Panc1 (cell line): ENCODE results near the gene PPM1M. TPM values are rescaled to one million over a fixed set of nuclear protein-coding genes. Genes with fewer than 3 reads are reported as not detected.

Experiments
- ATAC-seq: fragments of 200-7000 bp; cut with Tn5 transposase; 2 replicates; pipeline ENCODE4 v1.9.1; 2020; ENCODE audit warnings: mild to moderate bottlenecking, moderate library complexity
- BruUV-seq: library from RNA; stranded (reverse); fragments of 400-500 nt; replicated peaks from 2 replicates; lab custom pipeline; 2021; lab: Mats Ljungman, UMichigan
- CTCF ChIA-PET: fragments of 300-600 bp; sonication (Branson Sonifier 250); formaldehyde crosslinking; loops from one replicate; lab custom pipeline; 2022; ENCODE audit warnings: antibody characterized with exemption; lab: Charles Lee
- POLR2A ChIA-PET: fragments of 300-600 bp; sonication (Branson Sonifier 250); formaldehyde crosslinking; loops from one replicate; lab custom pipeline; 2022; ENCODE audit warnings: antibody characterized with exemption; lab: Charles Lee
- DNase-seq: peaks from one replicate; pipeline ENCODE4 v3.0.0-alpha.2; 2010; ENCODE audit warnings: low read depth, low spot score
- H3K27ac ChIP-seq: 2 replicates; pipeline ENCODE4 v1.5.1; 2011; ENCODE audit warnings: mild to moderate bottlenecking, low read length, inconsistent platforms
- H3K27me3 ChIP-seq: fragments of 200-500 bp; sonication (Bioruptor generic); 2 replicates; pipeline ENCODE4 v1.6.0; 2014; ENCODE audit warnings: low read length, inconsistent platforms; ENCODE audit not compliant: control insufficient read depth, insufficient read depth
- H3K36me3 ChIP-seq: fragments of 200-500 bp; sonication (Bioruptor generic); 2 replicates; pipeline ENCODE4 v1.5.1; 2014; ENCODE audit warnings: inconsistent platforms, mild to moderate bottlenecking, low read length, moderate library complexity; ENCODE audit not compliant: control insufficient read depth, insufficient read depth
- H3K4me1 ChIP-seq: 2 replicates; pipeline ENCODE4 v1.5.1; 2011; ENCODE audit warnings: inconsistent platforms, mild to moderate bottlenecking, low read length, moderate library complexity; ENCODE audit not compliant: control insufficient read depth, insufficient read depth
- H3K4me3 ChIP-seq, 2 experiments: 2 replicates each; pipeline ENCODE4 v1.5.1; 2011 to 2012; ENCODE audit warnings: low read depth in 2 of 2, low read length in 2 of 2, mild to moderate bottlenecking in 2 of 2, inconsistent platforms in 1 of 2, moderate library complexity in 1 of 2
- H3K9me3 ChIP-seq: fragments of 200-500 bp; sonication (Bioruptor generic); 2 replicates; pipeline ENCODE4 v1.5.1; 2014; ENCODE audit warnings: low read depth, mild to moderate bottlenecking, inconsistent platforms, low read length, moderate library complexity; ENCODE audit not compliant: control insufficient read depth, insufficient read depth
- POLR2AphosphoS5 ChIP-seq: IDR thresholded peaks from 2 replicates; pipeline ENCODE4 v1.6.1; 2012; ENCODE audit warnings: mild to moderate bottlenecking, low read depth, low read length, moderate library complexity
- SIN3A ChIP-seq: IDR thresholded peaks from 2 replicates; pipeline ENCODE4 v1.6.1; 2012; ENCODE audit warnings: low read depth, mild to moderate bottlenecking, low read length, moderate library complexity, borderline replicate concordance; ENCODE audit not compliant: insufficient read depth
- TCF7L2 ChIP-seq: IDR thresholded peaks from 2 replicates; pipeline ENCODE4 v1.6.1; 2011; ENCODE audit warnings: mild to moderate bottlenecking, low read depth, low read length, inconsistent platforms
- in situ Hi-C: cut with HindIII; loops from 2 replicates; pipeline ENCODE4 v1.10.0; 2016; ENCODE audit warnings: low sequenced_read_pairs, low pct_unique_long_range_greater_than_20kb
- intact Hi-C: fragments of 100-400 bp; cut with micrococcal nuclease; formaldehyde crosslinking; loops from one replicate; pipeline ENCODE4 v1.10.0; 2022; ENCODE audit not compliant: unreplicated experiment
- total RNA-seq: library from RNA; stranded (reverse); gene quantifications from one replicate; pipeline ENCODE4 v1.2.1, GENCODE V29; 2021; ENCODE audit not compliant: unreplicated experiment
- TF ChIP-seq, protein P1 (sequence below): fragments of 450-650 bp; IDR thresholded peaks from 2 replicates; pipeline ENCODE4 v1.5.1; 2017; ENCODE audit warnings: mild to moderate bottlenecking
- TF ChIP-seq, protein P2 (sequence below), 2 experiments: IDR thresholded peaks; 2 replicates each; pipeline ENCODE4 v1.6.1; 2011 to 2012; ENCODE audit warnings: low read depth in 2 of 2, control low read depth in 1 of 2, low read length in 1 of 2, mild to moderate bottlenecking in 1 of 2, moderate library complexity in 1 of 2; ENCODE audit not compliant: insufficient read depth in 1 of 2

Gene PPM1M
- total RNA-seq, 1 experiment from 2014 or later = 9.7 TPM

DNA sequence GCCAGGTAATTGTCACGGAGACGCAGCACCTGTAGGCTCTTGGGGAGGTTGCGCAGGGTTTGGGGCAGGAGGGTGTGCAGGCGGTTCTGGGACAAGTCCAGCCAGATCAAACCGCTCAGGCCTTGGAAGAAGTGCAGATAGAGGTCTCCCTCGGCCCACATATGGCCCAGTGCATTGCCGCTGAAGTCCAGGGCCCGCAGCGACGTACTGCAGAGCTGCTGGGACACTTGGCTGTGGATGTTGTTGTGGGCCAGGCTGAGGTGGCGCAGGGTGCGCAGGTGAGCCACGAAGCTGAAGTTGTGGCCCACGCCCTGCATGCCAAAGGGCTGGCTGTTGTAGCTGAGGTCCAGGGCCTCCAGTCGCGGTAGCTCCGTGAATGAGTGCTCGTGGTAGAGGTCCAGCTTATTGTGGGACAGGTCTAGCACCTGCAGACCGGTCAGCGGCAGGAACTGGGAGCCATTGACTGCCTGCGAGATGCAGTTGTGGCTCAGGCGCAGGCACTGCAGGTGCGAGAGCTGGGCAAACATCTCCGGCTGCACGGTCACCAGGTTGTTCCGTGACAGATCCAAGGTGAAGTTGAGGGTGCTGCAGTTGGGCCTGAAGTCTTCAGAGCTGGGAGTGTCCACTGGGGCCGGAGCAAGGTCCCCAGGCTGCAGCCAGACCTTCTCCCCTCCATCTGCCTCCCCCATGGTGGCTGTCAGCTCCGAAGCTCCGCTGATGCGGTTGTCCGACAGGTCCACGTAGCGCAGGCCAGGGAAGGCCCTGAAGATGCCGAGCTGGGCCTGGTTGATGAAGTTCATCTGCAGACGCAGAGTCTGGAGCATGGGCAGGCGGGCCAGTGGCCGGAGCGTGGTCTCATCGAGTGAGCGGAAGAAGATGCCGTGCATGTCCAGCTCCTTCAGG, 23.0 kb upstream of the PPM1M start:
- no TSS peak for BruUV-seq
- TF ChIP-seq POLR2AphosphoS5 (no peak), TCF7L2 (no peak), SIN3A (no peak)
- TF ChIP-seq, protein P1, sequence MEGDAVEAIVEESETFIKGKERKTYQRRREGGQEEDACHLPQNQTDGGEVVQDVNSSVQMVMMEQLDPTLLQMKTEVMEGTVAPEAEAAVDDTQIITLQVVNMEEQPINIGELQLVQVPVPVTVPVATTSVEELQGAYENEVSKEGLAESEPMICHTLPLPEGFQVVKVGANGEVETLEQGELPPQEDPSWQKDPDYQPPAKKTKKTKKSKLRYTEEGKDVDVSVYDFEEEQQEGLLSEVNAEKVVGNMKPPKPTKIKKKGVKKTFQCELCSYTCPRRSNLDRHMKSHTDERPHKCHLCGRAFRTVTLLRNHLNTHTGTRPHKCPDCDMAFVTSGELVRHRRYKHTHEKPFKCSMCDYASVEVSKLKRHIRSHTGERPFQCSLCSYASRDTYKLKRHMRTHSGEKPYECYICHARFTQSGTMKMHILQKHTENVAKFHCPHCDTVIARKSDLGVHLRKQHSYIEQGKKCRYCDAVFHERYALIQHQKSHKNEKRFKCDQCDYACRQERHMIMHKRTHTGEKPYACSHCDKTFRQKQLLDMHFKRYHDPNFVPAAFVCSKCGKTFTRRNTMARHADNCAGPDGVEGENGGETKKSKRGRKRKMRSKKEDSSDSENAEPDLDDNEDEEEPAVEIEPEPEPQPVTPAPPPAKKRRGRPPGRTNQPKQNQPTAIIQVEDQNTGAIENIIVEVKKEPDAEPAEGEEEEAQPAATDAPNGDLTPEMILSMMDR = no peak
- TF ChIP-seq, protein P2, sequence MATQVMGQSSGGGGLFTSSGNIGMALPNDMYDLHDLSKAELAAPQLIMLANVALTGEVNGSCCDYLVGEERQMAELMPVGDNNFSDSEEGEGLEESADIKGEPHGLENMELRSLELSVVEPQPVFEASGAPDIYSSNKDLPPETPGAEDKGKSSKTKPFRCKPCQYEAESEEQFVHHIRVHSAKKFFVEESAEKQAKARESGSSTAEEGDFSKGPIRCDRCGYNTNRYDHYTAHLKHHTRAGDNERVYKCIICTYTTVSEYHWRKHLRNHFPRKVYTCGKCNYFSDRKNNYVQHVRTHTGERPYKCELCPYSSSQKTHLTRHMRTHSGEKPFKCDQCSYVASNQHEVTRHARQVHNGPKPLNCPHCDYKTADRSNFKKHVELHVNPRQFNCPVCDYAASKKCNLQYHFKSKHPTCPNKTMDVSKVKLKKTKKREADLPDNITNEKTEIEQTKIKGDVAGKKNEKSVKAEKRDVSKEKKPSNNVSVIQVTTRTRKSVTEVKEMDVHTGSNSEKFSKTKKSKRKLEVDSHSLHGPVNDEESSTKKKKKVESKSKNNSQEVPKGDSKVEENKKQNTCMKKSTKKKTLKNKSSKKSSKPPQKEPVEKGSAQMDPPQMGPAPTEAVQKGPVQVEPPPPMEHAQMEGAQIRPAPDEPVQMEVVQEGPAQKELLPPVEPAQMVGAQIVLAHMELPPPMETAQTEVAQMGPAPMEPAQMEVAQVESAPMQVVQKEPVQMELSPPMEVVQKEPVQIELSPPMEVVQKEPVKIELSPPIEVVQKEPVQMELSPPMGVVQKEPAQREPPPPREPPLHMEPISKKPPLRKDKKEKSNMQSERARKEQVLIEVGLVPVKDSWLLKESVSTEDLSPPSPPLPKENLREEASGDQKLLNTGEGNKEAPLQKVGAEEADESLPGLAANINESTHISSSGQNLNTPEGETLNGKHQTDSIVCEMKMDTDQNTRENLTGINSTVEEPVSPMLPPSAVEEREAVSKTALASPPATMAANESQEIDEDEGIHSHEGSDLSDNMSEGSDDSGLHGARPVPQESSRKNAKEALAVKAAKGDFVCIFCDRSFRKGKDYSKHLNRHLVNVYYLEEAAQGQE (IDR thresholded peaks at IDR 0.05; ENCODE audit: insufficient read depth in 1 of 2, low read depth in 2 of 2, low read length in 1 of 2) = no peak
- in situ Hi-C loops = no loop called here
- ChIA-PET POLR2A (no interaction called here), CTCF (interaction anchor here (1.3 kb wide), 1 partner anchor 9 kb away, joined by 3 read pairs; no protein-coding TSS in a partner anchor)
- Histone ChIP-seq H3K27ac (no peak overlapping the region), H3K4me1 (peaks cover 6% of the 10 kb centered on the region; the same call in 1 of the 2 replicates), H3K36me3 (no peaks in the 10 kb centered on the region), H3K4me3 (no peak overlapping the region), H3K27me3 (no peaks in the 10 kb centered on the region), H3K9me3 (no peaks in the 10 kb centered on the region)
- ATAC-seq (no peak), DNase-seq (no peak)
- intact Hi-C loops = no loop called here

DNA sequence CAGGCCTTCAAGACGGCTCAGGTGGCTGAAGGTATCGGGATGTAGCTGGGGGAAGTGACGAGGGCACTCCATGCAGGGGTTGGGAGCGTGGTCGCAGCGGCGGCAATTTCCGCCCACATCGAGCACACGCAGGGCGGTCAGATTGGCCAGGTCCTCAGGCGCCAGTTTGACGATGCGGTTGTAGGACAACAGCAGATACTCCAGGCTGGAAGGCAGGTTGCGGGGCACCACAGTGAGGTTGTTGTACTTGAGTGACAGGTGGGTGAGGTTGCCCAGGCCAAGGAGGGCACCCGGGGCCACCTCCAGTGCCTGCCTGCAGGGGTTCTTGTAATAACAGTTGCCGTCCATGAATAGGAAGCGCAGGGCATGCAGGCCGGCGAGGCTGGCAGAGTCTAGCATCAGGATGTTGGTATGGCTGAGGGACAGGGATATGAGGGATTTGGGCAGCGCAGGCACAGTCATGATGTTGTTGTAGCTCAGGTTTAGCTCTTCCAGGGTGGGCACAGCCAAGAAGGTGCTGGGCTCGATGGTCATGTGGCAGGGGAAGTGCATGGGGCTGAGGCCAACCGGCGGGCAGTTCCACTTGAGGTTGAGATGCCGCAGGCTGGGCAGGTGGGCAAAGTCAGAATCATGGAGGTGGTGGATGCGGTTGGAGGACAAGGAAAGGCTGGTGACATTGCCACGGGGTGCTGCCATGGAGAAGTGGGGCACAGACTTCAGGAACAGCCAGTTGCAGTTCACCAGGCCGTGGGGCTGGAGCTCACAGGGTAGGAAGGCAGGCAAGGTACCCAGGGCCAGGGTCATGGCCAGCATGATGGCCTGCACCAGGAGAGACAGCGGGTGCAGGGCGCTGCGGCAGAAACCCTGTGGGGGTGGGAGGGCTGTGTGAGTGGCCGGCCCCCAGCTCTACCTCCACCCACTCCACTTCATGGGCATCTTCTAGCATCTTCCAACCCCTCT, 21.8 kb upstream of the PPM1M start:
- H3K36me3 ChIP-seq = no peaks in the 10 kb centered on the region
- ChIA-PET POLR2A (interaction anchor here (0.7 kb wide), 1 partner anchor 55 kb away, joined by 4 read pairs; no protein-coding TSS in a partner anchor), CTCF (interaction anchor here (1.3 kb wide), 1 partner anchor 7 kb away, joined by 3 read pairs; no protein-coding TSS in a partner anchor)
- H3K27me3 ChIP-seq = no peaks in the 10 kb centered on the region
- intact Hi-C loops (no loop called here), in situ Hi-C loops (no loop called here)
- ATAC-seq (no peak), DNase-seq (no peak)
- no peak overlapping the region for H3K4me3 ChIP-seq
- TF ChIP-seq, protein P2 (IDR thresholded peaks at IDR 0.05; ENCODE audit: insufficient read depth in 1 of 2, low read depth in 2 of 2, low read length in 1 of 2) = no peak
- TF ChIP-seq POLR2AphosphoS5 (no peak), SIN3A (no peak), TCF7L2 (no peak)
- TF ChIP-seq, protein P1 = no peak
- no peak overlapping the region for H3K27ac ChIP-seq
- H3K9me3 ChIP-seq = no peaks in the 10 kb centered on the region
- H3K4me1 ChIP-seq = peaks cover 3% of the 10 kb centered on the region; the same call in 1 of the 2 replicates
- BruUV-seq = no TSS peak
